NCI-H1417 (cell line): ENCODE results near the gene GCNT1.
"Not testable (repeated sequence)": the region's sequence is repeated elsewhere in the genome, so short reads cannot be mapped to it uniquely, and the experiment has no call there.

ENCODE experiments used
- DNase-seq, 3 experiments: peaks; one replicate each; lab custom pipeline; 2025; lab: John Stamatoyannopoulos, UW

GCNT1 gene

GRCh38 chr9:76443887-76444286 lies 15.1 kb upstream of the GCNT1 start:
- DNase-seq: no peak

GRCh38 chr9:76444322-76444929 lies 14.6 kb upstream of the GCNT1 start:
- no peak for DNase-seq

GRCh38 chr9:76445976-76446375 lies 13.0 kb upstream of the GCNT1 start:
- no peak for DNase-seq

DNA sequence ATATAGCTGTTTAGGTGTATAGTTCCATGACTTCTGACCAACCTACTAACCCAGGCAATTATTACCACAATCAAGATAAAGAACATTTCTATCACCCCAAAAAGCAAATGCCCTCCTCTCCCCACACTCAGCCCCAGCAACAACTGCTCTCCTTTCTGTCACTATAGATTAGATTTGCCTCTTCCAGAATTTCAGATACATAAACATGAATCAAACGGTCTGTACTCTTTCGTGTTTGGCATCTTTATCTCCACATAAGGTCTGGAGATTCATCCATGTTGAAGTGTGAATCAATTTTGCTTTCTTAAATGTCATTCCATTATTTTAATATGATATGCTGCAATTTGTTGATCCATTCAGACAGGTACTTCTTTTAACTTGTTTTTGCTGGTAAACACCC lies 10.5 kb upstream of the GCNT1 start:
- DNase-seq: no peak

DNA sequence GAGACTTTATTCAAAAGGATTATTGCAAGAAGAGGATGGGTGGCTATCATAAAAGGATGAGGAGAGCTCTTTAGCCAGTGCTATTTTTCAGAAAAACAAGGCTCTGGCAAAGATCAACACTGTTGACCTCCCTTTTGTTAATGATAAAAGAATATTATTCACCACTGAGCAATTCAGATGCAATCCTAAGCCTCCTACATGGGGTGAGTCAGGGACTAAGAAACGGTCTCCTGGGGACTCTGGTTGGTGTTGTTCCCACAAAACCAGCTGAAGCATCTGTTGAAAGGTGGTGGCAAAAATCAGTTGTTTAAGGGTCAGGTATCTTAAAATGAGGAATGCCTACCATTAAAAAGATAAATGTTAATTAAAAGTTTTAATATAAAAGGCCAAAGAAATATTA lies 7.7 kb upstream of the GCNT1 start:
- DNase-seq: no peak

DNA sequence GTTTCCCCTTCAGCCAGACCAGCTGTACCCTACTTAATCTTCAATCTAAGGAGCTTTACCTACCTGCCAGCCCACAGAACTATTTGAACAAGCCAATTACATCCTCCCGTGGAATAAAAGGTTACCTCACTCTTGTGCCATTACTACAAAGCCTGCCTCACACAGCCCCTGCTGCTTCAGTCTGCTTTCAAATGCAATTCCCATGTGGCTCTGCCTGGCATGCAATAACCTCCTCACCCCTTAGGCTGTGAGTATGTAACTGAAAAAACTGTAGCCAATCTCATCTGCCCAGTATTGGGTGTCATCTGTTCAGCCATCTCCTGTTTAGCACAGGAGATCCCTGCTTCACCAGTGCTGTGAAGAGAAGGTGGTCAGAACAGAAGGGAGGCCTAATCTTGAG lies 6.1 kb upstream of the GCNT1 start:
- DNase-seq: no peak

DNA sequence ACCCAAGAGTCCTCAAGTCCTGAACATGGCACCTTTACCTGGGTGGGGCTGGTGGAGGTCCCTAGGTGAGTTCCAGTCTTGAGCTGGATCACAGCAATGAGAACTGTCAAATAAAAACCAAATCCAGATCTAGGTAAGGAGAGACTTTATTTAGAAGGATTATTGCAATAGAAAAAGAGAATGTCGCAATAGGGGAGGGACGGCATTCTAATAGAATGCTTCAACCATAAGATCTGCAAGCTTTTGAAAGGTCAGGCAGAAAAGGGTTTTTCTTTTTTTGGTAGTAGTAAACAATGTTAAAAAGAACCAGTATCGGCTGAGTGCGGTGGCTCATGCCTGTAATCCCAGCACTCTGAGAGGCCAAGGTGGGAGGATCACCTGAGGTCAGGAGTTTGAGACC lies 5.2 kb upstream of the GCNT1 start:
- DNase-seq: no peak

DNA sequence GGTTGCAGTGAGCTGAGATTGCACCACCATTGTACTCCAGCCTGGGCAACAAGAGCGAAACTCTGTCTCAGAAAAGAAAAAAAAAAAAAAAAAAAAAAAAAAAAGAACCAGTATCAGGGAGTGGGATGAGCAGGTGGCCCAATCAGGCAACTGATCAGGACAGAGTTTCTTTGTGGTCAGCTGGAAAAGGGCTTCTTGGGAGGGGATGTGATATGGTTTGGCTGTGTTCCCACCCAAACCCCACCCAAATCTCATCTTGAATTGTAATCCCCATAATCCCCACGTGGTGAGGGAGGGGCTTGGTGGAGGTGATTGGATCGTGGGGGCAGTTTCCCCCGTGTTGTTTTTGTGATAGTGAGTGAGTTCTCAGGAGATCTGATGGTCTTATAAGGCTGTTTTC lies 4.7 kb upstream of the GCNT1 start:
- no peak for DNase-seq

DNA sequence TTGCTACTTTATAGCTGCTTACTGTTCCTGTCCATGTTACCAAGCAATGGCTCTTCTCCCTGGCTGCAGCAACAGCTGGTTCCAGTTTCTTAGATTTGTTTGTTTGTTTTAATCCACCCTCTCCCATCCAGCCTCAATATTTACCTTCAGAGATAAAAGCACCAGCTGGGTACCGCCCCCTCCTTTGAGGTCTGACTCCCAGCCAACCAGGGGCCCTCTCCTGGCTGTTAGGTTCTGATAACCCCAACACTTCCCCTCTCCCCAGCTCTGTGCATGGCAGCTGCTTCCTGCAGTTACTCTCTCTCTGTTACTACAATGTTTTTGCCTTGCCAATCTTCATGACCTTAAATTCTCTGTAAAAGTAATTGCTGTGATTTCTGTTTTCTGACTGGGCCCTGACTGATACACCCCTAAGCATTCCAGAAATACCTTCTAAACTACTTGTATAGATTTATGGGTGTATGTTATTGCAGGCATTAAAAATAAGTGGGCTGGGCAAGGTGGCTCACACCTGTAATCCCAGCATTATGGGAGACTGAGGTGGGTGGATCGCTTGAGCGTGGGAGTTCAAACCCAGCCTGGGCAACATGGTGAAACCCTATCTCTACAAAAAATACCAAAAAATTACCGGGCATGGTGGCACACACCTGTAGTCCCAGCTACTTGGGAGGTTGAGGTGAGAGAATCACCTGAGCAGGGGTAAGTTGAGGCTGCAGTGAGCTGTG lies 2.6 kb upstream of the GCNT1 start:
- peak; percentile 39 to 96 (median 85) for DNase-seq

DNA sequence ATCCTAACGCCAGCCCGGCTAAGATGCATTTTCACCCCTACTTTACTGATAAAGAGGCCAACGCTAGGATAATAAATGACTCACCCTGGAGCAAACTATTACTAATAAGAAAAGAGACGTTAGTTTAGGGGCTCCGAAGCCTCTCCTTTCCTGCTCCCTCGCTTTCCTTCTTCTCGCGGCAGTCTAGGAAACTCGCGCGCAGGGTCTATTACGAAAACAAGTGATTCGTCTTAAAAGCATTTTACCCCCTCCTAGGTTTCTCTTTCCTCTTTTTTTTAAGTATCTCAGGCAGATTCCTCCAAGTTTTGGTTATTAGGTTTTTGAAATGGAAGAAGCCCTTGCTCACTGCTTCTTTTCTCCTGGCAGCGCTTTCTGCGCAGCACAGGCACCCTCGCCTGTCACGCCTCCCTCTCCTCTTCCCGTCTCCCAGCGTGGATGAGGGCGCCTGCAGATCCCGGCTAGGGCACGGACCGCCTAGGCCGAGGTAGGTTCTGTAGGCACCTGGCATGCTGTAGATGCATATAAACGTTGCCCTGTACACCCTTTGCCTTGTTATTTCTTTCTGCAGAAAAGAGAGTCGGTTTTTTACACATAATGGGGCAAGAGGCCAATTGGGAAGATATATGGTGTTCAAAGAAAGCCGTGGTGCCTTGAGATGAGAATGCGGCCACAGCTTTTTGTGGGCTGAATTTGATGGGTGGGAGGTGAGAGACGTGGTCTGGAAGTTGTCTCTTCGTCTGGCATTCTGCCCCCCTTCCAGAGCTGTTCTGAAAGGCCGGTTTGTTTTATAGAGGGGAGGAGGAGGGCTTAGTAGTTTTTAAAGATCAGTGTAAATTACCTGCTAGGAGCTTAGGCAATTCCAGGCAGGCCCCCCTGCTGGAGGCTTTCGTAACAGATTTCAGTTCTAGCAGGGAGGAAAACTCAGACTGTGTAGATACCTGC lies 983 bp downstream of the GCNT1 start:
- DNase-seq: peak; percentile 10 to 87 (median 86)

DNA sequence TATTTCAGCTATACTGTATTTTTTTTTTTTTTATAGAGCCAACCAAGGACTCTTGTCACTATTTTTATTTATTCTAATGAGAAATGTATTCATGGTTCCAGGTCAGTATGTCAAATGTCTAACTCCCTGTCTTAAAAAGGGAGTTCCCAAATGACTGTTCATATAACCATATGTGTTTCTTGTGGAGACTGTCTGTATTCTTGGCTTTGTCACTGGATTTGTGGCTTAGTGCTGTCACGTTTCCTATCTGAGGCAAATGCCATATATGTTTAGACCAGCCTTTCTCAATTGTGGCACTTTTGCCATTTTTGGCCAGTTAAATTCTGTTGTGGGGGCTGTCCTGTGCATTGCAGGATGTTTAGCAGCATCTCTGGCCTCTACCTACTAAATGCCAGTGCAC lies 3.1 kb downstream of the GCNT1 start:
- no peak for DNase-seq

- no peak for DNase-seq
Measured at GRCh38 chr9:76463211-76463610, 4.2 kb downstream of the GCNT1 start.

GRCh38 chr9:76464706-76465105 lies 5.7 kb downstream of the GCNT1 start:
- DNase-seq: no peak

DNA sequence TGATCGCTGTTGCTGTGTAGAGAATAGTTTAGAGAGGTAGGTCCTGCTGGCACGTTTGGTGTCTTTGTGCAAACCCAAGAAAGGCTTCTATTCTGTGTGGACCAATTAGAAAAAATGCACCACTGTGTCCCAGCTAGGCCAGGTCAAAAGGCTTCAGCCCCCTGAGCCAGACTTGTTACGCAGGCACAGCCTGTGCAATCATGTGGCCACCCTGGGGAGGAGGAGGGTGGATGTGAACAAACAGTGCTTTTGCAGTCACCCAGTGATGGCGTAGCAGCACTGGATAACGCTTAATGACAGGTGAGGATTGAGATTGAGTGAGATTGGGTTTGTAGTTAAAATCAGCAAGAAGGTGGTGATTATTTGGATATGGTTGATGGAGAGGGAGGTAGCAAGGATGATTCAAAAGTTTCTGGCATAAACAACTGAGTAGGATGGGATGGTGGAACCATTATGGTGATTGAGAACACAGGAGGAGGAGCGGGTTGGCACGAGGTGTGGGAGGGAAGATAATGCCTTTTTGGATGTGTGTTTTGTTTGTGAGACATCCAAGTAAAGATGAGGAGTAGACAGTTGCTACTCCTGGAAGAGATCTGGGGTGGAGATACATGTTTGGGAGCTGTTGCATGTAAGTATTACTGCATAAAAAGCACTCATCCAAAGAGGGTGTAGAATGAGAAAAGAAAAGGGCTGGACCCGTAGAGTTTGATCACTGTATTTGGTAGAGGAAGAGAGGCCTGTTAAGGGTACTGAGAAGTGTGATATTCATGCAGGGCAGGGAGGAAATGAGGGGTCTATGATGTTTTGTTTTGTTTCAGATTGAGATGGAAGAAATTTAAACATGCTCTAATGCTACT lies 6.7 kb downstream of the GCNT1 start:
- DNase-seq: no peak

DNA sequence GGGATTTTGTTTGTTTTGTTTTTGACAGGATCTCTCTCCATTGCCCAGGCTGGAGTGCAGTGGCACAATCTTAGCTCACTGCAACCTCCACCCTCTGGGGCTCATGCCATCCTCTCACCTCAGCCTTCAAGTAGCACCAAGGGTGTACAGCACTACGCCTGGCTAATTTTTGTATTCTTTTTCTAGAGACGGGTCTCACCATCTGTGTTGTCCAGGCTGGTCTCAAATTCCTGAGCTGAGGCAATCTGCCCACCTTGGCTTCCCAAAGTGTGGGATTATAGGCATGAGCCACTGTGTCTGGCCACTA lies 7.3 kb downstream of the GCNT1 start:
- DNase-seq: no peak

GRCh38 chr9:76474419-76474818 lies 15.4 kb downstream of the GCNT1 start:
- DNase-seq: no peak

DNA sequence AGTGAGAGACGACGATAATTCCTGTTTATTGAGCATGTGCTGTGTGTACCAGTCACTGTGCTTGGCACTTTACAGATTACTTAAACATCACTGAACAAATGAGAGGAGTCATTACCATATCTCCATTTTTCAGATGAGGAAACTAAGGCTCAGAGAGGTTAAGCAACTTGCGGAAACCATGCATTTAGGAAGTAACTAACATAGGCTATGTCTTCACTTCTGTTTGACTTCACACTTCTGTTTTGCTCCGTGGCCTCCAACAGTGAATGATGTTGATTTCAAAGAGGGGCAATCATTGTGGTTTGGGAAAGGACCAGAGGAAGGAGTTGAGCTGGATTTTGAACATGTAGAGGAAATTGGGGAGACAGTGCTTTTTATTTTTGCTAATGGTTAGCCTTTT lies 16.7 kb downstream of the GCNT1 start:
- DNase-seq: no peak

DNA sequence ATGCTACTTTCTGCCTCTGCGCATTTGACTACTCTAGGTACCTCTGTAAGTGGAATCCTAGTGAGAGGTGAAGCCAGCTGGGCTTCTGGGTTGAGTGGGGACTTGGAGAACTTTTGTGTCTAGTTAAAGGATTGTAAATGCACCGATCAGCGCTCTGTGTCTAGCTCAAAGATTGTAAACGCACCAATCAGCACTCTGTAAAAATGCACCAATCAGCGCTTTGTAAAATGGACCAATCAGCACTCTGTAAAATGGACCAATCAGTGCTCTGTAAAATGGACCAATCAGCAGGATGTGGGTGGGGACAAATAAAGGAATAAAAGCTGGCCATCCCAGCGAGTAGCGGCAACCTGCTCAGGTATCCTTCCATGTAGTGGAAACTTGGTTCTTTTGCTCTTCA lies 18.8 kb downstream of the GCNT1 start:
- DNase-seq: not testable (repeated sequence)

GRCh38 chr9:76478226-76478625 lies 19.2 kb downstream of the GCNT1 start:
- DNase-seq: no peak

- not testable (repeated sequence) for DNase-seq
Measured at GRCh38 chr9:76479337-76479736, 20.4 kb downstream of the GCNT1 start.

GRCh38 chr9:76486151-76486550 lies 27.2 kb downstream of the GCNT1 start:
- no peak for DNase-seq
